PFSK-1 (cell line): ENCODE measurements around the gene OR2A12.

Source experiments
- FOXP2 ChIP-seq: optimal IDR thresholded peaks from 2 replicates; pipeline ENCODE3; 2011; ENCODE audit warnings: borderline replicate concordance, control low read depth, inconsistent platforms; ENCODE audit not compliant: insufficient read depth; ENCODE audit errors: extremely low read length, extremely low read depth
- POLR2AphosphoS5 ChIP-seq: IDR thresholded peaks from 2 replicates; pipeline ENCODE4 v1.6.1; 2012; ENCODE audit warnings: low read depth, mild to moderate bottlenecking, control low read depth, low read length, moderate library complexity
- REST ChIP-seq, 2 experiments: IDR thresholded peaks; 2 replicates each; pipeline versions ENCODE4 v1.6.1 to v1.8.0; 2011 to 2012; ENCODE audit warnings: low read depth in 2 of 2, low read length in 2 of 2, control low read depth in 1 of 2, inconsistent platforms in 1 of 2, mild to moderate bottlenecking in 1 of 2, moderate library complexity in 1 of 2; ENCODE audit not compliant: insufficient read depth in 1 of 2
- SIN3A ChIP-seq: IDR thresholded peaks from 2 replicates; pipeline ENCODE4 v1.6.1; 2012; ENCODE audit warnings: mild to moderate bottlenecking, low read length, moderate library complexity, borderline replicate concordance; ENCODE audit not compliant: insufficient read depth
- TAF1 ChIP-seq: IDR thresholded peaks from 2 replicates; pipeline ENCODE4 v1.6.1; 2012; ENCODE audit warnings: low read length, control low read depth, borderline replicate concordance; ENCODE audit not compliant: insufficient read depth

OR2A12 gene

GRCh38 chr7:144090667-144091066 lies 4.6 kb downstream of the OR2A12 start:
- TF ChIP-seq FOXP2 (no peak), REST (IDR thresholded peaks at IDR 0.05; ENCODE audit: insufficient read depth in 1 of 2, low read depth in 2 of 2, low read length in 2 of 2) (no peak), POLR2AphosphoS5 (no peak), SIN3A (no peak)

GRCh38 chr7:144098776-144099175 lies 12.7 kb downstream of the OR2A12 start:
- no peak for TF ChIP-seq REST (IDR thresholded peaks at IDR 0.05; ENCODE audit: insufficient read depth in 1 of 2, low read depth in 2 of 2, low read length in 2 of 2)
- TF ChIP-seq POLR2AphosphoS5, result no peak
- no peak for TF ChIP-seq SIN3A
- TF ChIP-seq FOXP2, result no peak
- TF ChIP-seq TAF1, result no peak

GRCh38 chr7:144100607-144101006 lies 14.5 kb downstream of the OR2A12 start:
- TF ChIP-seq REST (IDR thresholded peaks at IDR 0.05; ENCODE audit: insufficient read depth in 1 of 2, low read depth in 2 of 2, low read length in 2 of 2), result no peak
- TF ChIP-seq POLR2AphosphoS5, result no peak
- TF ChIP-seq SIN3A, result no peak
- TF ChIP-seq TAF1, result no peak
- no peak for TF ChIP-seq FOXP2

- TF ChIP-seq FOXP2 (no peak), POLR2AphosphoS5 (no peak), SIN3A (no peak)
These were observed 16.0 kb downstream of the OR2A12 start for GRCh38 chr7:144102041-144102440.

GRCh38 chr7:144105211-144105610 lies 19.1 kb downstream of the OR2A12 start:
- no peak for TF ChIP-seq REST (IDR thresholded peaks at IDR 0.05; ENCODE audit: insufficient read depth in 1 of 2, low read depth in 2 of 2, low read length in 2 of 2)
- TF ChIP-seq FOXP2, result no peak
- no peak for TF ChIP-seq SIN3A
- TF ChIP-seq TAF1, result no peak
- TF ChIP-seq POLR2AphosphoS5, result no peak
